Endodermal cell (in vitro differentiated cells): ENCODE results near the gene KRTAP1-1. TPM values are rescaled to one million over a fixed set of nuclear protein-coding genes. Genes with fewer than 3 reads are reported as not detected.

Experiments used
- DNase-seq: peaks from one replicate; pipeline ENCODE4 v3.0.0-alpha.2; 2017
- H3K27ac ChIP-seq: 2 replicates; pipeline ENCODE4 v1.5.1; 2013; ENCODE audit warnings: mild to moderate bottlenecking, low read depth, low read length, moderate library complexity
- H3K27me3 ChIP-seq: 2 replicates; pipeline ENCODE4 v1.6.1; 2013; ENCODE audit warnings: mild to moderate bottlenecking, low read length, moderate library complexity; ENCODE audit not compliant: insufficient read depth, control insufficient read depth, poor library complexity, severe bottlenecking
- H3K36me3 ChIP-seq: 2 replicates; pipeline ENCODE4 v1.7.0; 2013; ENCODE audit warnings: mild to moderate bottlenecking, low read length, moderate library complexity; ENCODE audit not compliant: control insufficient read depth, insufficient read depth
- H3K4me1 ChIP-seq: one replicate; pipeline ENCODE4 v1.7.0; 2013; ENCODE audit warnings: low read length; ENCODE audit not compliant: control insufficient read depth, insufficient read depth
- H3K4me3 ChIP-seq: 2 replicates; pipeline ENCODE4 v1.5.1; 2013; ENCODE audit warnings: mild to moderate bottlenecking, low read length, moderate library complexity
- H3K9ac ChIP-seq: 2 replicates; pipeline ENCODE4 v1.6.1; 2013; ENCODE audit warnings: mild to moderate bottlenecking, low read length, moderate library complexity; ENCODE audit not compliant: poor library complexity, severe bottlenecking; ENCODE audit errors: extremely low read depth
- H3K9me3 ChIP-seq: 2 replicates; pipeline ENCODE4 v1.6.1; 2013; ENCODE audit warnings: mild to moderate bottlenecking, low read length, moderate library complexity; ENCODE audit not compliant: control insufficient read depth
- H3K27ac Mint-ChIP-seq: 2 replicates; pipeline ENCODE4 v1.8.0; 2020; ENCODE audit warnings: mixed read lengths
- H3K27me3 Mint-ChIP-seq: 2 replicates; pipeline ENCODE4 v1.8.0; 2021; ENCODE audit warnings: mild to moderate bottlenecking, mixed read lengths; ENCODE audit not compliant: insufficient read depth
- H3K36me3 Mint-ChIP-seq: 2 replicates; pipeline ENCODE4 v1.8.0; 2020; ENCODE audit warnings: low read depth, mixed read lengths
- H3K4me1 Mint-ChIP-seq: 2 replicates; pipeline ENCODE4 v1.8.0; 2020; ENCODE audit warnings: mixed read lengths
- H3K4me3 Mint-ChIP-seq: 2 replicates; pipeline ENCODE4 v1.8.0; 2020; ENCODE audit warnings: mild to moderate bottlenecking, moderate library complexity, mixed read lengths
- H3K9me3 Mint-ChIP-seq: 2 replicates; pipeline ENCODE4 v1.8.0; 2020; ENCODE audit warnings: mild to moderate bottlenecking, mixed read lengths
- CTCF ChIP-seq: fragments of 200-600 bp; sonication (generic); conservative IDR thresholded peaks from 2 replicates; pipeline ENCODE4 v1.5.0; 2021; ENCODE audit warnings: antibody characterized with exemption, mild to moderate bottlenecking
- WGBS, 2 experiments: methylation state at CpG; one replicate each; pipeline versions ENCODE4 v1.1.5 to v1.1.7; 2013; ENCODE audit warnings: missing lambda C conversion rate in 2 of 2, mixed read lengths in 1 of 2; ENCODE audit not compliant: insufficient coverage in 1 of 2, insufficient read length in 1 of 2; 5-methylcytosine and 5-hydroxymethylcytosine counted together
- total RNA-seq, 2 donors: library from RNA; stranded (reverse); fragmentation: NEBNext Ultra II Directional in 1 of 2; extraction: Animal tissue kit (Norgen Biotek cat#: 25700) in 1 of 2; gene quantifications; 2 replicates in 1 of 2; 3 replicates in 1 of 2; pipeline ENCODE4 v1.2.1, GENCODE V29; 2021

The KRTAP1-1 gene
- total RNA-seq, 2 donors from 2014 or later, result not detected

GRCh38 chr17:41082626-41083025 is 41.4 kb upstream of the KRTAP1-1 start:
- H3K9ac ChIP-seq, result no peak overlapping the region
- H3K9me3 ChIP-seq, result no peaks in the 10 kb centered on the region
- Mint-ChIP-seq H3K36me3 (no peaks in the 10 kb centered on the region), H3K27me3 (peaks cover 2% of the 10 kb centered on the region), H3K27ac (no peak overlapping the region), H3K9me3 (peaks cover 2% of the 10 kb centered on the region), H3K4me1 (no peaks in the 10 kb centered on the region), H3K4me3 (no peak overlapping the region)
- no peaks in the 10 kb centered on the region for H3K36me3 ChIP-seq
- H3K27ac ChIP-seq, result no peak overlapping the region
- H3K4me1 ChIP-seq, result no peaks in the 10 kb centered on the region
- no peaks in the 10 kb centered on the region for H3K27me3 ChIP-seq
- TF ChIP-seq CTCF, result no peak
- DNase-seq, result no peak
- 78 to 87% methylated on average over 2 to 4 of the region's 4 CpGs for WGBS, 2 experiments
- no peak overlapping the region for H3K4me3 ChIP-seq

GRCh38 chr17:41076788-41077187 is 35.5 kb upstream of the KRTAP1-1 start:
- no peak overlapping the region for H3K4me3 Mint-ChIP-seq
- no peaks in the 10 kb centered on the region for H3K9me3 Mint-ChIP-seq
- peaks cover 5% of the 10 kb centered on the region for H3K27me3 Mint-ChIP-seq

GRCh38 chr17:41073676-41074075 is 32.4 kb upstream of the KRTAP1-1 start:
- H3K9me3 ChIP-seq, result no peaks in the 10 kb centered on the region
- Mint-ChIP-seq H3K27ac (no peak overlapping the region), H3K36me3 (no peaks in the 10 kb centered on the region), H3K4me3 (no peak overlapping the region), H3K27me3 (peaks cover 5% of the 10 kb centered on the region), H3K4me1 (no peaks in the 10 kb centered on the region), H3K9me3 (no peaks in the 10 kb centered on the region)
- no peak overlapping the region for H3K27ac ChIP-seq
- no peak overlapping the region for H3K9ac ChIP-seq
- H3K36me3 ChIP-seq, result no peaks in the 10 kb centered on the region
- no peak for DNase-seq
- WGBS, 2 experiments, result 89 to 95% methylated on average over 2 of the region's 2 CpGs
- no peaks in the 10 kb centered on the region for H3K4me1 ChIP-seq
- TF ChIP-seq CTCF, result no peak
- no peak overlapping the region for H3K4me3 ChIP-seq
- H3K27me3 ChIP-seq, result no peaks in the 10 kb centered on the region

More at GRCh38 chr17:41076788-41077187, 35.5 kb upstream of the KRTAP1-1 start:
- Histone ChIP-seq H3K27ac (no peak overlapping the region), H3K4me3 (no peak overlapping the region), H3K4me1 (no peaks in the 10 kb centered on the region), H3K9me3 (no peaks in the 10 kb centered on the region), H3K36me3 (no peaks in the 10 kb centered on the region), H3K9ac (no peak overlapping the region), H3K27me3 (no peaks in the 10 kb centered on the region)
- no peak for TF ChIP-seq CTCF
- H3K36me3 Mint-ChIP-seq, result no peaks in the 10 kb centered on the region
- H3K27ac Mint-ChIP-seq, result no peak overlapping the region
- no peaks in the 10 kb centered on the region for H3K4me1 Mint-ChIP-seq
- DNase-seq, result no peak
